ENCODE measurements around the gene PLXNA2. TPM values are rescaled to one million over a fixed set of nuclear protein-coding genes. Genes with fewer than 3 reads are reported as not detected.

PLXNA2 gene
- total RNA-seq, 2 donors from 2014 or later = 0.04 to 0.39 TPM

- H3K27ac Mint-ChIP-seq = no peak overlapping the region
- H3K36me3 Mint-ChIP-seq = no peaks in the 10 kb centered on the region
- ATAC-seq = peak; percentile 78 to 82
- H3K9me3 Mint-ChIP-seq = no peaks in the 10 kb centered on the region
- peak in 1 of 2 donors; percentile 74 for DNase-seq (ENCODE audit: low spot score in 2 of 2)
Observed at GRCh38 chr1:208093754-208094719, 150.1 kb downstream of the PLXNA2 start.

- no peaks in the 10 kb centered on the region for H3K9me3 Mint-ChIP-seq
- ATAC-seq (no peak), DNase-seq (ENCODE audit: low spot score in 2 of 2) (no peak)
- H3K36me3 Mint-ChIP-seq = no peaks in the 10 kb centered on the region
- no peak overlapping the region for H3K27ac Mint-ChIP-seq
Observed at GRCh38 chr1:208093046-208093445, 151.1 kb downstream of the PLXNA2 start.

- DNase-seq (ENCODE audit: low spot score in 2 of 2) (no peak), ATAC-seq (no peak)
- no peak overlapping the region for H3K27ac Mint-ChIP-seq
- H3K36me3 Mint-ChIP-seq = no peaks in the 10 kb centered on the region
- H3K9me3 Mint-ChIP-seq = no peaks in the 10 kb centered on the region
Observed at GRCh38 chr1:208090388-208091301, 153.5 kb downstream of the PLXNA2 start.

GRCh38 chr1:208089761-208090370 is 154.3 kb downstream of the PLXNA2 start:
- no peaks in the 10 kb centered on the region for H3K9me3 Mint-ChIP-seq
- H3K36me3 Mint-ChIP-seq = no peaks in the 10 kb centered on the region
- DNase-seq (ENCODE audit: low spot score in 2 of 2) = no peak
- no peak overlapping the region for H3K27ac Mint-ChIP-seq
- no peak for ATAC-seq

GRCh38 chr1:208089149-208089548 is 155.0 kb downstream of the PLXNA2 start:
- ATAC-seq = no peak
- no peak overlapping the region for H3K27ac Mint-ChIP-seq
- DNase-seq (ENCODE audit: low spot score in 2 of 2) = no peak
- H3K9me3 Mint-ChIP-seq = no peaks in the 10 kb centered on the region
- H3K36me3 Mint-ChIP-seq = no peaks in the 10 kb centered on the region

- Mint-ChIP-seq H3K36me3 (no peaks in the 10 kb centered on the region), H3K9me3 (no peaks in the 10 kb centered on the region), H3K27ac (peak overlapping the region in 1 of 2 donors; percentile 89)
- ATAC-seq = no peak
- DNase-seq (ENCODE audit: low spot score in 2 of 2) = no peak
Observed at GRCh38 chr1:208088319-208088718, 155.9 kb downstream of the PLXNA2 start.

- no peak for ATAC-seq
- Mint-ChIP-seq H3K27ac (peak overlapping the region; percentile 9 to 89), H3K9me3 (no peaks in the 10 kb centered on the region), H3K36me3 (no peaks in the 10 kb centered on the region)
- DNase-seq (ENCODE audit: low spot score in 2 of 2) = no peak
Observed at GRCh38 chr1:208085655-208086515, 158.3 kb downstream of the PLXNA2 start.

DNA sequence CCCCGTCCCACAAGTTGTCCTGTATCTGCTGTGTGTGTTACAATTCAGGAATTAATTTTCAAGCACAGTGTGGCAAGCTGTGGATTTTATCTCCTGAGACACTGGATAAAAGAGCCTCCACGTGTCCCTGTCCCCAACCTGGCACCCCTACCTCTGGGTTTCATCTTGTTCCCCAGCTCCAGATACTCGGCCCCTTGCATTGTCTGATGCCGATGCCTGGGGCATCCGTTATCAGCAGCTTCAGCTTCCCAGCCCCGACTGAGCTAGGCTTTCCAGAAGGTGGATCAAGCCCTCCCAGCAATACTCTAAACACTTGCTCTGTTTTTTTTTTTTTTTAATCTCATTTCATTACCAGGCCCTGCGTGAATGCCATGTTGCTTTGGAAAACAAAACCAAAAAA is 159.4 kb downstream of the PLXNA2 start:
- DNase-seq (ENCODE audit: low spot score in 2 of 2) (no peak), ATAC-seq (no peak)
- no peaks in the 10 kb centered on the region for H3K9me3 Mint-ChIP-seq
- H3K27ac Mint-ChIP-seq = peak overlapping the region in 1 of 2 donors; percentile 79
- no peaks in the 10 kb centered on the region for H3K36me3 Mint-ChIP-seq

- Mint-ChIP-seq H3K36me3 (no peaks in the 10 kb centered on the region), H3K9me3 (no peaks in the 10 kb centered on the region), H3K27ac (no peak overlapping the region)
- DNase-seq (ENCODE audit: low spot score in 2 of 2) = no peak
- no peak for ATAC-seq
Observed at GRCh38 chr1:208084220-208084619, 160.0 kb downstream of the PLXNA2 start.

- ATAC-seq (no peak), DNase-seq (ENCODE audit: low spot score in 2 of 2) (no peak)
- Mint-ChIP-seq H3K9me3 (no peaks in the 10 kb centered on the region), H3K36me3 (no peaks in the 10 kb centered on the region), H3K27ac (no peak overlapping the region)
Observed at GRCh38 chr1:208083715-208084085, 160.5 kb downstream of the PLXNA2 start.

- H3K27ac Mint-ChIP-seq = no peak overlapping the region
- ATAC-seq = no peak
- no peaks in the 10 kb centered on the region for H3K9me3 Mint-ChIP-seq
- no peaks in the 10 kb centered on the region for H3K36me3 Mint-ChIP-seq
- no peak for DNase-seq (ENCODE audit: low spot score in 2 of 2)
Observed at GRCh38 chr1:208083016-208083714, 161.0 kb downstream of the PLXNA2 start.

GRCh38 chr1:208081972-208082371 is 162.2 kb downstream of the PLXNA2 start:
- H3K36me3 Mint-ChIP-seq = no peaks in the 10 kb centered on the region

GRCh38 chr1:208080396-208081286 is 163.5 kb downstream of the PLXNA2 start:
- no peak for ATAC-seq
- H3K9me3 Mint-ChIP-seq = no peaks in the 10 kb centered on the region
- H3K36me3 Mint-ChIP-seq = no peaks in the 10 kb centered on the region
- no peak for DNase-seq (ENCODE audit: low spot score in 2 of 2)
- H3K27ac Mint-ChIP-seq = no peak overlapping the region

More at GRCh38 chr1:208081972-208082371, 162.2 kb downstream of the PLXNA2 start:
- ATAC-seq (no peak), DNase-seq (ENCODE audit: low spot score in 2 of 2) (no peak)
- H3K27ac Mint-ChIP-seq = no peak overlapping the region
- no peaks in the 10 kb centered on the region for H3K9me3 Mint-ChIP-seq

DNA sequence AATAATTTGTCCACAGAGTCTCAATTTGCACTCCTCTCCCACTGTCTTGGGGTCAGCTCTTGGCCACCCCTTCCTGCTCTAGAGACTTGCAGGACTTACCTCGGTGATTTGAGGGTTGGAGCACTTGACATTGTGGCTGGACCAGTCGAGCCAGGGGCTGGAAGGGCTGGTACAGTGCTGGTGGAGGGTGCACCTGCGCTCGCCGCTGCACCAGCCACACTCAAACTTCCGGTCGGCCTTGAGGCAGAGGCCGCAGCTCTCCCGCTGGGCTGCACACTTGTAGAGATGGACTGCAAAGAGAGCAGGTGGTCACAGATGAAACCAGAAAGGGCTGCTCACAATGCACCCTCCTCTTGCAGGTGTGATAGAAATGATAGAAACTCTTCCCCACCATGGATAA is 165.0 kb downstream of the PLXNA2 start:
- no peaks in the 10 kb centered on the region for H3K9me3 Mint-ChIP-seq
- DNase-seq (ENCODE audit: low spot score in 2 of 2) (no peak), ATAC-seq (no peak)
- H3K27ac Mint-ChIP-seq = no peak overlapping the region
- no peaks in the 10 kb centered on the region for H3K36me3 Mint-ChIP-seq

DNA sequence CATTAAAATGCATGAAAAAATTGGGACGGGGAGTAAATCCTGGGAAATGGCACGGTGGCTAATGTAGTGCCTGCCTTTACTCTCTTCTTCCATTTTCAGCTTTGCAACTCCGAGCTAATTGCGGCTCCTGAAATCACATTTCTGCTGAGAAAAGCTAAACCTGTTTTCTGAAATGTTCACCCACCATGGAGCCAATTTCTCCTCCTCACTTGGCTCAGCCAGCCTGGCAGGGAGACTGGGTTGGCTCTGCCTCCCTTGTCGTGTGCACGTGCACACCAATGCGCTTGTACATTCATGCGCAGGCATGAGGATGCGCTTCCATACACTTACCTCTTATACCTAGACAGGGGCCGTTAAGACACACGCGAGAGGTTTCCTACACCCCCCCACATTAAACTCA is 165.4 kb downstream of the PLXNA2 start:
- H3K9me3 Mint-ChIP-seq = no peaks in the 10 kb centered on the region
- H3K36me3 Mint-ChIP-seq = no peaks in the 10 kb centered on the region
- H3K27ac Mint-ChIP-seq = no peak overlapping the region
- DNase-seq (ENCODE audit: low spot score in 2 of 2) (no peak), ATAC-seq (no peak)
